ENCODE results near the gene MED31.
"Not testable (repeated sequence)": the region's sequence is repeated elsewhere in the genome, so short reads cannot be mapped to it uniquely, and the experiment has no call there.

MED31 gene

DNA sequence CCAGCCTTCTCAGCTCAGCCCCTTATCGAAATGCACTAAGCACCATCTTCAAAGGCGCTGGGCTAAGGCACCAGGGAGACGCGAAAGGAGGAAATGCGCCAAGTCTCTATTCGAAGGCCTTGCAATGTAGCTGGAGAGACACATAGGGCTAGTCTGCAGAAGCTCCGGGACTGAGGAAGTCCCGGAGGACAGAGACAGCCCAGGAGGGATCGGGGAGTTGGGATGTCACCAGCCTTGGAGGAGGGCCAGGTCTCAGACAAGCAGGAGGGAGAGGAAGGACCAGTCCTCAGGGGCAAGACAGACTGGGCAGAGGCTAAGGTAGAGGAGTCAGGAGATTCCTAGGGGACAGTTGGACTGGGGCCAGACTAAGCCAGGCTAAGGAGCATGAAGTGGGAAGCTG lies 8.7 kb upstream of the MED31 start:
- in situ Hi-C loops (cut with HindIII; ENCODE audit: low pct_unique_long_range_greater_than_20kb, low sequenced_read_pairs): no loop called here
- no peak for TF ChIP-seq JUND (IDR thresholded peaks at IDR 0.05; ENCODE audit: low read depth)
- DNase-seq (ENCODE audit: low read depth in 1 of 2, low spot score in 1 of 2): no peak

DNA sequence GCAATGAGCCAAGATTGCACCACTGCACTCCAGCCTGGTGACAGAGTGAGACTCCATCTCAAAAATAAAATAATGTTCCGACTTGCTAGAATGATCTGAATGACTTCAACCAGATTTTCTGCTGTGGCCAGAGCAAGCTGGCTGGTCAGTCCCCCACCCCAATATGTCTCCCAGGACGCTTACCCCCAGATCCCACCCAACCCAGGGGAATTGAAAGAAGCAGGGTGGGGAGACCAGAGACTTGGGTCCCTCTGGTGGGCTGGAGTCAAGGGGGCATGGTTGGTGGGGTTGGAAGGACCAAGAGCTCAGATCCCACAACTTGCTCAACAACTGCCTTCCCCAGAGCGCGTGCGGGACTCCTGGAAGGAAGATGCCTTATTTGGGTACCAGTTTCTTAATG lies 7.0 kb upstream of the MED31 start:
- in situ Hi-C loops (cut with HindIII; ENCODE audit: low pct_unique_long_range_greater_than_20kb, low sequenced_read_pairs); DNase-seq (ENCODE audit: low read depth in 1 of 2, low spot score in 1 of 2): not testable (repeated sequence)

DNA sequence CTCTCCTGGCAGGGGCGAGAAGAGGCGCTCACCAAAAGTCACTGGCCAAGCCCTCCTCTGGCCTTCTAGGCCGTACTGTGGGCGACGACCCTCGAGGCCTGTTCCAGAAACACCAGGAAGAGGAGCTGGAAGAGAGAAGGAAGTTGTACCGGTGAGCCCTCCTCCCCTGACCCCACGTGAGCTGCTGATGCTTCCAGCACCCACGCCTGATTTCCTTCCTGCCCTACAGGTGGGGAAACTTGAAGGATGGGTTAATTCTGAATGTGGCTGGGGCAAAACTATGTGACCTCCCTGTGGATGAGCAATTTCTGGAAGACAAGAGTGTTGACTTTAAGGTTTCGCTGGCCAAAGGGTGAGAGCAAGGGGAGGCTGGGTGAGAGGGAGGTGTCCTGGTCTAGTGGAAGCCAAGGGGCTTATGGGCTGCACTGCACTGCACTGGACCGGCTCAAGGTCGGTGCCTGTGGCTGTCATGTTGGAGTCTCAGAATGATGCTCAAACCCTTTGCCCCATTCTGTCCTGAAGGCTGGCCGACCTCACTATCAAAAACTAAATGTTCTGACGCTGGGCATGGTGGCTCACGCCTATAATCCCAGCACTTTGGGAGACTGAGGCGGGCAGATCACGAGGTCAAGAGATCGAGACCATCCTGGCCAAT lies 6.4 kb upstream of the MED31 start:
- in situ Hi-C loops (cut with HindIII; ENCODE audit: low pct_unique_long_range_greater_than_20kb, low sequenced_read_pairs): no loop called here
- peak in 1 of 2 experiments; percentile 39 for DNase-seq (ENCODE audit: low read depth in 1 of 2, low spot score in 1 of 2)
- no peak for TF ChIP-seq JUND (IDR thresholded peaks at IDR 0.05; ENCODE audit: low read depth)

DNA sequence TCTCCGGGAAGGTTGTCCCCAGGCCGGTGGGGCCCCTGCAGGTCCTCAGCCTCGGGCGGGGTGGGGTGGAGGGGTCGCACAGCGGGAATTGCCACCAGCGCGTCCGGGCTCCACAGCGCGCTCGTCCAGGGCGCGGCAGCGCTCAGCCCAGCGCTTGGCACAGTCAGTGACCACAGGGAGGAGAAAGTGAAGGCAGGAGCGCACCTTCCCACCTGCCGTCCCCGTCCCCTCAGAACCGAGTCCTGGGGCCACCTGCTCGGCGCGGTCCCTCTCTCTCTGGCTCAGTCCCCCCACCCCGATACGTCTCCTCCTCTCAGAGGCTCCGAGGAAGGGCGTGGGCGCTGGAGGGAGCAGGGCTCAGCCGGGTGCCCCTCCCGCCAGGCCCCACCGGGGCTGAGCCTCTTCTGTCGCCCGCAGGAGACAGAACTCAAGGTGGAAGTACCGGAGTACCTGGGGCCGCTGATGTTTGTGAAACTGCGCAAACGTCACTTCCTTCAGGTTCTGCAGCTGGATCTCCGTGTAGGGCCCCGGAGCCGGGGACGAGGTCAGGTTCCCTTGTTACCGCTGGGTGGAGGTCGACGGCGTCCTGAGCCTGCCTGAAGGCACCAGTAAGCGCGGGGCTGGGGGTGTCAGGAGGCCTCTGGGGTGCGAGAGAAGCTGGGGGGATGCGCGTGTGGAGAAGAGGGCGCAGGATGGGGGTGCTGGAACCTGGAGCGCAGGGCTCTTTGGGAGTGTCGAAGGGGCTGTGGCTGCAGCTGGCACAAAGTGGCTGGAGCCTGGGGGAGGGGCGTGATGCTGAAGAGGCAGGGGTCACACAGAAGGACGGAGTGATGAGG lies 5.6 kb upstream of the MED31 start:
- DNase-seq (ENCODE audit: low read depth in 1 of 2, low spot score in 1 of 2); in situ Hi-C loops (cut with HindIII; ENCODE audit: low pct_unique_long_range_greater_than_20kb, low sequenced_read_pairs): not testable (repeated sequence)

DNA sequence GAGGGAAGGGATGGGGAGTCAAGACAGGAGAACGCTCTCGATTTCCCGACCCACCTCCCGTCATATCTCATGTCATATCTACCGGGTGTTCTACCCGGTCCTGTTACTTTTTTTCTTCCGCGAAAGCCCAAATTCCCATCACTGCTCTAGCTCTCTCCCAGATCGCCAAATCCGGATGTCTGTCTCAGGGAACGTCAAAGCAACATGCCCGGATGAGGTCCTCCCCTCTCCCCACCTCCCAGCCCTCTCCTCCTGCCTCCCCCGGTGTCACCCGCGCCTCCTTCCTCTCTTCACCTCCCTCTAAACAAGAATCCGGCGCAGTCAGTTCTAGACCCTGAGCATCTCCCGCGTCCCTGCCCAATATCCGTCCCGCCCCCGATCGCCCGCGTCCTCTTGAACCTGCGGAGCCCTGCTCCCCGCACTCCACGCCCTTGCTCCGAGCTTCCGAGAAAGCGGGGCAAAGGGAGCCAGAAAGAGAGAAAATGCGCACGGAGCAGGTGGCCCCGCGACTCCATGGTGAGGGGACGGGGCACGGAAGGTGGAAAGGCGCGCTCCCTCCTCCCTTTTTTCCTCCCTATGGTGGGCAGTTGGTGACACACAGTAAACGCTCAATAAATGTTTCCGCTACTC lies 4.4 kb upstream of the MED31 start:
- DNase-seq (ENCODE audit: low read depth in 1 of 2, low spot score in 1 of 2); in situ Hi-C loops (cut with HindIII; ENCODE audit: low pct_unique_long_range_greater_than_20kb, low sequenced_read_pairs): not testable (repeated sequence)

DNA sequence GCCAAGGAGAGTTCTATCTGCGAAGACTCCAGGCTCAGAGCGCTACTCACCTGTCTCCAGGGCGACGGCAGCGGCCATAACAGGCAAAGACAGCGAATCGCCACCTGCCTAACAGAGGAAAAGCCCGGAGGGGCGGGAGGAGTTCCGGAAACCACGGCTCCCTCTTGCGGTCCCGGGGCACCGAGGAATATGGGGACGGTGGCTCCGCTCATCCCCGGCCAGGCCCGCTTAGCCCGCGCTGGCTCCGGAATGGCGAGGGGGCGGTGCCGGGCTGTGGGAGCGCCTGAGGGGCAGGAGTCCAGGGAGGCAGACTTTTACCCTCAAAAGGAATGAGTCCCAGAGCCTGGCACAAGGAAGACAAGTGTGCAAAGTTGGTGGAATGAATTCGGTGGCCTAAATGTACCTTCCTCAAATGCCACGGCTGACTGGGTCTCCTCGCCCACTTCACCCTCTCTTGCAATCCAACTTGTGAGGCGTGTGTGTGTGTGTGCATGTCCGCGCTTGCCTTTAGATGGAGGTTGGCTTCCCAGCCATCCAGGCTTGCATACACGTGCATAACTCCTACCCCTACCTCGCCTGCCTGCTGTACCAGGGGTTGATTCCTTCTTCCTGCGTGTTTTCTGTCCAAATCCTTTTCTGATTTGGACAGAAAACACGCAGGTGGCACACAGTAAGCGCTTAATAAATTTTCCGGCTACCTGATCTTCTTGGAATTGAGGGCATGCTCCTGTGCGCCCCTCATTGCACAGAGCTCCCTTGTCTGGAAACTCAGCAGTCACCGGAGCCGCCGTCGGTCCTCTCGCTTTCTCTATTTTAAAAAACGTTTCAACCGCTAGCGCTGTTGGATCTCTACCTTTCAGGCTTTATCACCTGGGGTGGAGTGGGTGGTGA lies 3.7 kb upstream of the MED31 start:
- DNase-seq (ENCODE audit: low read depth in 1 of 2, low spot score in 1 of 2): no peak
- in situ Hi-C loops (cut with HindIII; ENCODE audit: low pct_unique_long_range_greater_than_20kb, low sequenced_read_pairs): no loop called here
- TF ChIP-seq JUND (IDR thresholded peaks at IDR 0.05; ENCODE audit: low read depth): no peak

DNA sequence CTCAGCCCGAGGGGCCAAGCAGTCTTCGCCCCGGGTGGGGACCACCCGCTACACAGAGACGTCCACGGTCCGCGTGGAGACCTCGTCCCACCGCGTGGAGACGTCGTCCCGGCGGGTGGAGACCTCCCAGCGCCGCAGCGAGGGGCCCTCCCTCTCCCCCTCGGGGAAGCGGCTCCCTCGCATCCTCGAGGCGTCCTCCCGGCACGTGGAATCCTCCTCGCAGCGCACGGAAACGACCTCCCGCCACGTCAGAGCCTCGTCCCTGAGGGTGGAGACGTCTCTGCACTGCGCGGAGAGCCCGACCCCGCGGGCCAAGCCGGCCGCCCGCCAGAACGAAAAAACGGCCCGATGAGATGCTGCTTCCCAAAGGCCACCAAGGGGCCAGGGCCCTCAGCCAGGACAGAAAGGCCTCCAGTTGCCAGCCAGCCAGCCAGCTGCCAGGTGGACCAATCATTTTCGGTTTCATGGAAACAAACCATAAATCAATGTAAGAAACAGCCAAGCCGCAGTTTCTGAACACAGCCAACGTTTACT lies 581 bp upstream of the MED31 start:
- in situ Hi-C loops (cut with HindIII; ENCODE audit: low pct_unique_long_range_greater_than_20kb, low sequenced_read_pairs): no loop called here
- peak; percentile 39 to 75 for DNase-seq (ENCODE audit: low read depth in 1 of 2, low spot score in 1 of 2)
- no peak for TF ChIP-seq JUND (IDR thresholded peaks at IDR 0.05; ENCODE audit: low read depth)

DNA sequence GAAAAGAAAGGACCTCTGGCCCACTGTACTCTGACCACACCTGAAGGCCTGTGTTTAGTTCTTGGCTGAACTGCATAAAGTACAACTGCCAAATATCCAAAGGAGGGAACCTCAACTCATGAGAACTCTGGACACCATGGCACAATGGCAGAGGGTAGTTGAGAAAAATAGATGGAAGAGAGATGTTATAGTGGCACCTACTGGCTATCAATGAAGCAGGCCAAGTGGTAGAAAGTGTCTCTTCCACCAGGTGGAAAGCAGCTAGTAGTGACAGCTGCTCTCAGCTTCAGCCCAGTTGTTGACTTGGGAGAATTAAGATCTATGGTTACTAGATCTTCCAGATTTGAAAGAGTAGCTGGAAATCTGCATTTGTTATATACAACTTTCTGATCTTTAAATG lies 3.2 kb downstream of the MED31 start:
- TF ChIP-seq JUND (IDR thresholded peaks at IDR 0.05; ENCODE audit: low read depth): no peak
- DNase-seq (ENCODE audit: low read depth in 1 of 2, low spot score in 1 of 2): peak in 1 of 2 experiments; percentile 38
- in situ Hi-C loops (cut with HindIII; ENCODE audit: low pct_unique_long_range_greater_than_20kb, low sequenced_read_pairs): no loop called here

- in situ Hi-C loops (cut with HindIII; ENCODE audit: low pct_unique_long_range_greater_than_20kb, low sequenced_read_pairs): no loop called here
- TF ChIP-seq JUND (IDR thresholded peaks at IDR 0.05; ENCODE audit: low read depth): no peak
- DNase-seq (ENCODE audit: low read depth in 1 of 2, low spot score in 1 of 2): no peak
Measured at GRCh38 chr17:6643451-6644125, 7.8 kb downstream of the MED31 start.

- no peak for DNase-seq (ENCODE audit: low read depth in 1 of 2, low spot score in 1 of 2)
- in situ Hi-C loops (cut with HindIII; ENCODE audit: low pct_unique_long_range_greater_than_20kb, low sequenced_read_pairs): no loop called here
- no peak for TF ChIP-seq JUND (IDR thresholded peaks at IDR 0.05; ENCODE audit: low read depth)
Measured at GRCh38 chr17:6642592-6642991, 8.8 kb downstream of the MED31 start.

- TF ChIP-seq JUND (IDR thresholded peaks at IDR 0.05; ENCODE audit: low read depth): no peak
- DNase-seq (ENCODE audit: low read depth in 1 of 2, low spot score in 1 of 2): peak in 1 of 2 experiments; percentile 30
- in situ Hi-C loops (cut with HindIII; ENCODE audit: low pct_unique_long_range_greater_than_20kb, low sequenced_read_pairs): no loop called here
Measured at GRCh38 chr17:6641247-6641863, 10.1 kb downstream of the MED31 start.

All from T47D (cell line).